Thymus (tissue), 11 donors: Measurements from ENCODE around the gene ARPC5. TPM values are rescaled to one million over a fixed set of nuclear protein-coding genes. Genes with fewer than 3 reads are reported as not detected.

Experiments
- DNase-seq, 9 donors: peaks; one replicate each; pipeline ENCODE4 v3.0.0-alpha.2; 2013; ENCODE audit warnings: low spot score in 9 of 9, low read depth in 6 of 9, missing footprints in 1 of 9
- H3K27ac ChIP-seq, 2 donors: one replicate each; pipeline ENCODE4 v1.5.1; 2013; ENCODE audit warnings: control low read depth in 1 of 2, low read depth in 1 of 2, low read length in 1 of 2, mild to moderate bottlenecking in 1 of 2, moderate library complexity in 1 of 2
- H3K27me3 ChIP-seq, 2 donors: one replicate each; pipeline ENCODE4 v1.5.1; 2013; ENCODE audit warnings: low read length in 1 of 2; ENCODE audit not compliant: control insufficient read depth in 2 of 2, insufficient read depth in 1 of 2
- H3K36me3 ChIP-seq, 2 donors: one replicate each; pipeline ENCODE4 v1.5.1; 2013; ENCODE audit warnings: low read length in 1 of 2, mild to moderate bottlenecking in 1 of 2, moderate library complexity in 1 of 2; ENCODE audit not compliant: control insufficient read depth in 2 of 2, insufficient read depth in 2 of 2
- H3K4me1 ChIP-seq, 2 donors: one replicate each; pipeline ENCODE4 v1.5.1; 2013; ENCODE audit warnings: low read length in 2 of 2; ENCODE audit not compliant: control insufficient read depth in 2 of 2, insufficient read depth in 2 of 2
- H3K4me3 ChIP-seq, 2 donors: one replicate each; pipeline ENCODE4 v1.5.1; 2013; ENCODE audit warnings: low read length in 2 of 2, control low read depth in 1 of 2, mild to moderate bottlenecking in 1 of 2
- H3K9me3 ChIP-seq, 2 donors: one replicate each; pipeline ENCODE4 v1.5.1; 2013; ENCODE audit warnings: low read length in 1 of 2, mild to moderate bottlenecking in 1 of 2; ENCODE audit not compliant: control insufficient read depth in 2 of 2, insufficient read depth in 1 of 2
- WGBS: extraction: QIAGEN DNeasy Blood & Tissue Kit; methylation state at CpG from one replicate; pipeline ENCODE4 v1.1.7; 2013; 5-methylcytosine and 5-hydroxymethylcytosine counted together
- polyA plus RNA-seq: library from polyadenylated mRNA; stranded (reverse); fragments of 200-250 nt; gene quantifications from one replicate; pipeline ENCODE4 v1.2.3, GENCODE V29; 2013
- total RNA-seq: library from RNA; stranded (reverse); fragments of 120-200 nt; gene quantifications from one replicate; pipeline ENCODE4 v1.2.4, GENCODE V29; 2013
- donor health status: healthy.

The ARPC5 gene
- total and polyA plus RNA-seq, 2 donors: 250 to 330 TPM

DNA sequence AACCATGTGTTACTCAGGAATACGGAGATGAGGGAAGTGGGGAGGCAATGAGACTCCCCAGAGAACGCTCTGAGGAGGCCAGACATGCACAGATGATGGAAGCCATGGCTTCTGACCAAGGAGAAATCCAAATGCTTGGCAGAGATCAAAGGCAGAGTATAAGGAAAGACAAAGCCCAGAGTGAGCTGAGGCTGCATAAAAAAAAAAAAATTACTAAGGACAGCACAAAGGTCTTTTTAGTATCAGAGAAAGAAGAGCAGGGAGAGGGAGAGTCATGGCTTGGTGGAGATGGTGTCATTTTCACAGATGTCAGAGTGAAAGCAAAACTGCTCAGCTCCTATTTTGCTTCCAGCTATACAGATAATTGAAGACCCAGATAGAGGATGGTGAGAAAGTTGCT, 37.2 kb downstream of the ARPC5 start:
- Histone ChIP-seq H3K27ac (peak overlapping the region in 1 of 2 donors; percentile 51), H3K27me3 (no peaks in the 10 kb centered on the region), H3K4me3 (no peak overlapping the region), H3K4me1 (no peaks in the 10 kb centered on the region), H3K36me3 (no peaks in the 10 kb centered on the region), H3K9me3 (no peaks in the 10 kb centered on the region)
- 90% methylated on average over 2 of the region's 2 CpGs for WGBS
- DNase-seq: no peak

DNA sequence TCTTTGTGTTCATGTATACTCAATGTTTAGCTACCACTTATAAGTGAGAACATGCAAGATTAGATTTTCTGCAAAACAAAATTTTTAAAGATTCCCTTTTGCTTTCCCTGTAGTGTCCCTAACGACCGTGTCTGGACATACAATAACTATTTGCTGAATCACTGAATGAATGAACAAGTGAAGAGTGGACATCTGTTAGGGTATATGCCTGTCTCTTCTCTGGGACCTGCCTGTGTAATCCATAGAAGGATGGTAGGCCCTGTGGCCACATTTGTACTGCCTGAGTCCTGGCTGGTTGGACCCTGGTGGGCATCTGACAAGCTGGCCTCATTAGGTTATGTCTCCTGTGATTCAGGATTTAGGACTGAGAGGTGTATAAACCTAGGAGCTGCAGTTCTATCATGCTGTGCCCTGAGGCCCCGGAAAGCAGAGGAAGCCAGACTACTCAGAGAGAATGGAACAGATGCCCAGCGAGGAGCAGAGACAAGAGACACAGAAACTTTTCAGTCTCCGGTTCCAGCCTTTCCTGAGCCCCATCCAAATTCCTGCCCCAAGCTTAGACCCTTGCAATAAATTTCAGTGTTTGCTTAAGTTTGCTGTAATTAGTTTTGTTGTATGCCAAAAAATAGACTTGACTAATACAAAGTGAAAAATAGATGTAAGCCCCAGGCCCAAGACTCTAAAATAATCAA, 37.8 kb downstream of the ARPC5 start:
- H3K9me3 ChIP-seq: no peaks in the 10 kb centered on the region
- H3K27ac ChIP-seq: peak overlapping the region in 1 of 2 donors; percentile 2
- H3K36me3 ChIP-seq: no peaks in the 10 kb centered on the region
- H3K27me3 ChIP-seq: no peaks in the 10 kb centered on the region
- H3K4me3 ChIP-seq: no peak overlapping the region
- 87% methylated on average over 5 of the region's 5 CpGs for WGBS
- no peak for DNase-seq
- no peaks in the 10 kb centered on the region for H3K4me1 ChIP-seq

DNA sequence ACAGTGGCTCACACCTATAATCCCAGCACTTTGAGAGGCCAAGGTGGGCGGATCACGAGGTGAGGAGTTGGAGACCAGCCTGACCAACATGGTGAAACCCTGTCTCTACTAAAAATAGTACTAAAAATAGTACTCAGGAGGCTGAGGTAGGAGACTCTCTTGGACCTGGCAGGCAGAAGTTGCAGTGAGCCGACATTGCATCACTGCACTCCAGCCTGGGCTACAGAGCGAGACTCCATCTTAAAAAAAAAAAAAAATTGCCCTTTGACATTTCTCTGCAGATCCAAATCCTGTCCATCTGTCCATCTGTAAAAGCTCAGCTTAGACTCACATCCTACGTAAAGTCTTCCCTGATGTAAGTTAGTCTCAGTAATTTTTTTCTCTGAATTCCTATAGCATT, 39.1 kb downstream of the ARPC5 start:
- Histone ChIP-seq H3K36me3 (no peaks in the 10 kb centered on the region), H3K27ac (no peak overlapping the region), H3K27me3 (no peaks in the 10 kb centered on the region), H3K4me3 (no peak overlapping the region), H3K4me1 (no peaks in the 10 kb centered on the region), H3K9me3 (no peaks in the 10 kb centered on the region)
- DNase-seq: no peak
- WGBS: 96% methylated on average over 5 of the region's 5 CpGs

DNA sequence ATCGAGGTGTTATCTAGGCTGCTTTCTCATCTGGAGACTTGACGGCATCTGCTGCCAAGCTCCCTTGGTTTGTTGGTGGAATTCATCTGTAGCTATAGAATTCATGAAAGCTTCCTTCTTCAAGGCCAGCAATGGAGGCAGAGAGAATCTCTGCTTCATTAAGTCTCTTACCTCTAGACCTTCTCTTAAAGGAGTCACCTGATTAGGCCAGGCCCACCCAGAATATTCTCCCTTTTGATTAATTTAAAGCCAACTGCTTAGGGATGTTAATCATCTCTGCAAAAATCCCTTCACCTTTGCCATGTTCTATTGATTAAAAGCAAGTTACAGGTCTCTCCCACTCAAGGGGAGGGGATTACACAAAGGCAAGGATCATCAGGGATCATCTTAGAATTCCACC, 40.0 kb downstream of the ARPC5 start:
- H3K27ac ChIP-seq: no peak overlapping the region
- no peak overlapping the region for H3K4me3 ChIP-seq
- H3K9me3 ChIP-seq: no peaks in the 10 kb centered on the region
- WGBS: 98% methylated on average over 2 of the region's 2 CpGs
- H3K27me3 ChIP-seq: no peaks in the 10 kb centered on the region
- no peaks in the 10 kb centered on the region for H3K36me3 ChIP-seq
- peaks cover 0 to 4% of the 10 kb centered on the region in 2 donors for H3K4me1 ChIP-seq
- DNase-seq: no peak

DNA sequence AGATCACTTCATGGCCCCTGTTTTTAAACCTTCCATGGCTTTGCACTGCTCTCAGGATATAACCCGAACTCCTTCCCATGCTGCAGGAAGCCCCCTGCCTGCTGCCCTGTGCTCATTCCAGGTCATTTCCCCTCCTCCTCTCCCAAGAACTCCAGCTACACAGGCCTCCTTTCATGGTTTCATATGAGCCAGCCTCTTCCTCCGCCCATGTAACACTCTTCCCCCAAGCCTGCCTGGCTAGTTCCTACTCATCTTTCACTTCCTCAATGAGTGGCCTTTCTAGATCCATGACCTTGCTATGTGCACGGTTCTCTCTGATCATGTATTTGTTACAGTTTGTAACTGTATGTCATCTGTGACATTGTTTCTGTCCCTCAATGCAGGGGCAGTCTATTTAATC, 42.2 kb downstream of the ARPC5 start:
- Histone ChIP-seq H3K27ac (no peak overlapping the region), H3K27me3 (no peaks in the 10 kb centered on the region), H3K4me3 (no peak overlapping the region), H3K9me3 (no peaks in the 10 kb centered on the region), H3K4me1 (peaks cover 0 to 4% of the 10 kb centered on the region in 2 donors), H3K36me3 (no peaks in the 10 kb centered on the region)
- DNase-seq: no peak
- 88% methylated on average over 3 of the region's 3 CpGs for WGBS

DNA sequence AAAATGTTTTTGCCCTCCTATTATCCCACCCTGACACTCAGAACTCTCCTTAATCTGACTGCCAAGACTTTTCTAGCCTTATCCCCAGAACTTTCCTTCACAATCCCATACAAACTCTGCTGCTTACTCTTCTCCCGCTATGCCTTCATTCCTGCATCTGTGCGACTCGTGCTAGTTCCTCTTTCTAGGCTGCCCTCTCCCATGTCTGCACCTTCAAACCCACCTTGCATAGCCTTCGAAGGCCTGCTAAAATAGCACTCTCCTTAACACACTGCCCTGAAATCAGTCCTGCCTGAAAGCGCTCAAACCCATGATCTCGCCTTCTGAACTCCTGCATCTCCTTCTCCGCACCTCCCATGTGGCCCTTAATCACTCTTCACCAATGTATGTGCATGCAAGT, 42.9 kb downstream of the ARPC5 start:
- 91% methylated on average over 7 of the region's 7 CpGs for WGBS
- Histone ChIP-seq H3K4me1 (peaks cover 0 to 4% of the 10 kb centered on the region in 2 donors), H3K4me3 (no peak overlapping the region), H3K27me3 (no peaks in the 10 kb centered on the region), H3K36me3 (no peaks in the 10 kb centered on the region), H3K9me3 (no peaks in the 10 kb centered on the region), H3K27ac (no peak overlapping the region)
- DNase-seq: no peak

DNA sequence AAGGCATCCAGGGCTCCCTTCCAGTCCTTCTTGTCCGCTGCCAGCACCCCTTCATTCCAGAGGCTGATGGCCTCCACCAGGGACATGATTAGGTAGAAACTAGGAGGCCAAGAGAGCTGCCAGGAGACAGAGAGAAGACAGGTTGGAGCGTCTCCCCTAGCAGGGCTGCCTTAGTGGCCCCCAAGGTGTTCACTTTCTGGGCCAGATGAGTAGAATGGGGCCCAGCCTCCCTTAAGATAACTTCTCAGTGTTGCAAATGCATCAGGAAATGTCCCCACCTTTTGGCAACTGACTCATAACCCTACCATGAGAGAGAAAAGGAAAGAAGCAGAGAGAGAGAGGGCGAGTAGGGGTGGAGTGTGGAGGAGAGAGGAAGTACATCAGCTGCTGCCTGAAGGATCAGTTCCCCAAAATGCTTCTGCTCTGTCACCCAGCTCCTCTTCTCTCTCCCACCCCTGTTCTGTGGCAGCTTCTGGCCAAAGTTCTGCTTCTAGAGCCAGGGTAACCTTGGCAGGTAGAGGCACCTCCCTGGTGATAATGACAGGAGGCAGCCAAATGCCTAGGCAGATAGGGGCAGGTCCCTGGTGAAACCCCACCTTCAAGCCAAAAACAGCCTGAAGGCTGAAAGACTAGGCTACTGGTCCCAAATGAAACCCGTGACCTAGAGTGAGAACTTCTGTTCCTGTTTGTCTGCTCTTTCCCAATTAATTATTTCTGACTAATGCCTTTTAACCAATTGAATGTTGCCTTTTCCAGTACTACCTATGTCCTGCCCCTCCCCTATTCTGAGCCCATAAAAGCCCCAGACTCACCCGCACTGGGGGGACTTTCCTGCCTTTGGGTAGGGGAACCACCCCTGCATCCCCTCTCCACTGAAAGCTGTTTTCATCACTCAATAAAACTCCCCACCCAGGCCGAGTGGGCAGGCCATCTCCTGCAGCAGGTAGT, 45.1 kb downstream of the ARPC5 start, which contains the start of gene NCF2:
Gene NCF2 (minus strand): TSS at position 216 of the 948 bp plus-strand sequence. CDS start 130 bp downstream, at position 86.
- Histone ChIP-seq H3K4me1 (peaks cover 0 to 4% of the 10 kb centered on the region in 2 donors), H3K27ac (peak within 1 kb of the TSS; percentile 51 to 60)
- 82% methylated on average over 6 of the region's 6 CpGs for WGBS

DNA sequence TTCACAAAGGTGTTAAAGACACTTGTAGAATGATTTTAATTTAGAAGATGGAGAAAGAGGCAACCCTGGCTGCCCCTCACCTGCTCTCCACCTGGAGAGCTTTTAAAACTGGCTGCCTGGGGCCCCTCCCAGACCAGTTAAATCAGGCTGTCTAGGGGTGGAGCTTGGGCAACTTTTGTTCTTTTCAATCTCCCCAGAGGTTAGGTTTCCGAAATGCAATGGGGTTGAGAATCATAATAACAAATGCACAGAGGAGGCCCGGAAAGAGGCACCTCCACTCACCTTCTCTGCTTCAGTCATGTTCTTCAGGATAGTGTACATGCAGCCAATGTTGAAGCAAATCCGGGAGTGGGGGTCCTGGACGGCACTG, 45.7 kb downstream of the ARPC5 start:
- DNase-seq: no peak
- Histone ChIP-seq H3K27ac (peak overlapping the region; percentile 28 to 60), H3K27me3 (no peaks in the 10 kb centered on the region), H3K4me1 (peaks cover 0 to 4% of the 10 kb centered on the region in 2 donors), H3K36me3 (no peaks in the 10 kb centered on the region), H3K4me3 (no peak overlapping the region), H3K9me3 (no peaks in the 10 kb centered on the region)
- 95% methylated on average over 4 of the region's 4 CpGs for WGBS

More for the DNA sequence above, 45.1 kb downstream of the ARPC5 start, which contains the start of gene NCF2:
- H3K9me3 ChIP-seq: no peaks in the 10 kb centered on the region
- H3K27me3 ChIP-seq: no peaks in the 10 kb centered on the region
- no peak within 1 kb of the TSS for H3K4me3 ChIP-seq
- DNase-seq: peak in 1 of 9 donors; percentile 46
- no peaks in the 10 kb centered on the region for H3K36me3 ChIP-seq

DNA sequence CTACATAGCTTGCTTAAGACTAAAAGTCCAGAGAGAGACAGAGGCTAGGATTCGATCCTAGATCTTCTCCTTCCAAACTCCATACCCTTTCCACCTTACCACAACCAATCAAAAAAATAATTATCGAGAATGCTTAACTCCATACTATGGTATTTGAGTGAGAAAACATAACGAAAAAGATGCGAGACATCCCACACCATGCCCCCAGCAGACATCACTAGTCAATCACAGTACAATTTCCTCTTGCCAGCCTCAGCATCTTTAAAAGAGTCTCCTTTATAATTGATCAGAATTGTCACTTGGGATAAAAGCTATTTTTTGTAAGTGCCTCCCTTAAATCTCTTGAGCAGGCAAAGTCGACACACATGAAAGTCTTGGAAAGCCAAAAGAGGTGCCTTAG, 46.2 kb downstream of the ARPC5 start:
- H3K9me3 ChIP-seq: no peaks in the 10 kb centered on the region
- peaks cover 0 to 4% of the 10 kb centered on the region in 2 donors for H3K4me1 ChIP-seq
- H3K36me3 ChIP-seq: no peaks in the 10 kb centered on the region
- no peak overlapping the region for H3K4me3 ChIP-seq
- no peak overlapping the region for H3K27ac ChIP-seq
- no peaks in the 10 kb centered on the region for H3K27me3 ChIP-seq
- WGBS: 96% methylated on average over 5 of the region's 5 CpGs
- no peak for DNase-seq
